ENCODE results near the gene APC.
"Not testable (repeated sequence)": the region's sequence is repeated elsewhere in the genome, so short reads cannot be mapped to it uniquely, and the experiment has no call there.

The APC gene

DNA sequence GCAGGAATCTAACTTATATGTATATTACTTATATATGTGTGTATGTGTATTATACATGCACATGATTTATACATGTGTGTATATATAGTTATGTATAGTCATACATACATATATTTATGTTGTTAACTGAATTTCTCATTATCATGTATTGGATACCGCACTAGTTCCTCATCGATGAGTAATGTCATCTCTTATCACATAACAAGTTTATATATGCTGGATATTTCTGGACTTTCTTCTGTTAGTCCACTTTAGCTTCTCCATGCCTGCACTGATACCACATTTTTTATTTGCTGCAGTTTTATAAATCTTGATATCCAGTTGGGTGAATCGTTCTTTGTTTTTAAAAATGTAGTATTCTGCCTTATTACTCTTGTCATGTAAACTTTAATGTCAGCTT lies 50.2 kb downstream of the APC start:
- no peak for DNase-seq

DNA sequence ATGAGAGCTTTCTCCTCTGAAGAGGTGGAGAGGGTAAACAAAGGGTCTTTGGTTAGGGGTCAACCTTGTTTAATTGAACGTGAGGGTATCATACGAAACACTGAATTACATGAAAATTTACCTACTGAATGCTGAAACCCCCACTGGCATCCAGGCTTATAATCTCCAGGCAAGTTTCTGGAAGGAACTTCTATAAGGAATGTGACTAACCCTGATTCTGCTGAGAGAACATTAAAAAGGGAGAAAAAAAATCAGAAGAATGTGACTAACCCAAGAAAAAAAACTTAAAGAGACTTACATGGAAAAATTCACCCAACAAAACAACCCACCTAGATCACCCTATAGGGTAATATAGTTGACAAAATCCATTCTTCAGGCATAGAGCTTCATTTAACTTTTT lies 55.5 kb downstream of the APC start:
- no peak for DNase-seq

DNA sequence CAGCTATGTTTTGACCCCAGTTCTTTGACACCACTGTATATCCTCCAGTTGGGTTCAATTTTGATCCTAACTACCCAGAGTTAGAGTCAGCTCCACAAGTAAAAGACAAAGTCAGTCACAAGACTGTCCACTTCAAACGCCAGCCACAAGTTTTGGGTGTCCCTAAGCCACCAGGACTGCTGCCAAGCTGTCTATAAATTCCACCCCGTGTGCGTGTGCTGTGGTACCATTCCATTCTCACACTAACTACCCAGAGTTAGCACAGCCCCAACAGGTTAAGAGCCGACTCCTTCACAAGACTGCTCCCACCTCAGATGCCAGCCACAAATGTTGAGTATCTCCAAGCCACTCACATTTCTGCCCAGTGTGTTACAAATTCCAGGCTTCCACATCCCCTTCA lies 56.7 kb downstream of the APC start:
- no peak for DNase-seq

DNA sequence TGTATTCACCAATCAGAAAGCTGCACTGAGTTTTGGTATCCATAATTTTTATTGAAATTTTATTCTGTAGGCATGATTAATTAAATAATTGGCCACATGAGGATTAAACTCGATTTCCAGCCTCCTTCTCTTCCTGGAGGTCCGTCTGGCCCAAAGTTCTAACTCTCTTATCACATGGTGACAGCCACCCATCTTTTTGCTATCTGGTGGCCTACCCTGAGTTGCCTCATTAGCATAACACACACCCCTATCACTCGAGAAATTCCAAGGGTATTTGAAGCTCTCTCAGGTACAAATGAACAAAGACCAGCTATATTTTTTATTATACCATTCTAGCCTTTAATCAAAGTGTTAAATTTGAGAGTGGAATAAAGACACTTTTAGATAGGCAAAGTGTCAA lies 57.7 kb downstream of the APC start:
- DNase-seq: no peak

DNA sequence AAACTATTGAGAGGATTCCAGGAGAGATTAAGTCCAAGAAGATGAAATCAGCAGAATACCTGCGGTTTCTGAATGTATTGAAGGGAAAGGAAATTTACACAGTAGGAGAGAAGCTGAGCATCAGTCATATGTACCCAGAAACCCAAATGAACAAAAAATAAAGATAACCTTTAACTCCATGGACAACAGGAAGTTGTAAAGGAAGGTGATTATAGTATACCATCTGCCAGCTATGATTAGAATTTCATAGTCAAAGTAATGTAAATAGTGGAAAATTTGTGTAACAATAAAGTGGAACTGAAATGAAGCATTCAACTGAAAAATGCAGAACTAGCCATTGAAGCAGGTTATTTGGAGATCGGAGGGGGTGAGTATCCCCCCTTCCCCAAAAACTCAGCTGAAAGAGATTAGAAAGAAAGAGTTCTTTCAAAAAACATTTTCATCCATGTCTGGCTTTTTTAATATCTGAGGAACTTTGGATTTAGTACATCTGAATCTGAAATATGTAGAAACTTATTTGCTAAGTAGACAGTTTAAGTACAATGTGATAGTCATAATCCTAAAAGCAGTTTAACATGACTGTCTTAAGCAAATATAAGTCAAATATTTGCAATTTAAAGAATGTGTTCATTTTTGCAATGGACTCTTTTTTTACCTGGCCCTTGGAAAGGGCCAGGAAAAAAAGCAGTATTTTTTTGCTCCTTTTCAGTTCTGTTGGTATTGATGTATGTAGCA lies 58.4 kb downstream of the APC start:
- no peak for DNase-seq

DNA sequence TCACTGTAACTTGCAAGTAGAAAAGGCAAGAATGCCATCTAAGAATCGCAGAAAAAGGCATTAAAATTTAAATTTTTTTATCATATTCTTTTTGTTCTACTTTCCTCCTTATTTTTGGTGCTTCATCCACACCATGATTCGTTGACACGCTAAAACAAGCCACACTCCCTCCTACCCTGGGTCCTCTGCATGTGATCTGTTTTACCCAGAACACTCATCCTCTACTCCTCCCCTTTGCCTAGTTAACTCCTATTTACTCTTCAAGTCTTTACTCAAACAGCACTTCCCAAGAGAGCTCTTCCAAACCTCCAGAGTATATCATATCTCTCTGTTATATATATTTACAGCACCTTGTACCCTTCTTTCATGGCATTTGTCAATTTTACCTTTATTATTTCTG lies 62.0 kb downstream of the APC start:
- no peak for DNase-seq

DNA sequence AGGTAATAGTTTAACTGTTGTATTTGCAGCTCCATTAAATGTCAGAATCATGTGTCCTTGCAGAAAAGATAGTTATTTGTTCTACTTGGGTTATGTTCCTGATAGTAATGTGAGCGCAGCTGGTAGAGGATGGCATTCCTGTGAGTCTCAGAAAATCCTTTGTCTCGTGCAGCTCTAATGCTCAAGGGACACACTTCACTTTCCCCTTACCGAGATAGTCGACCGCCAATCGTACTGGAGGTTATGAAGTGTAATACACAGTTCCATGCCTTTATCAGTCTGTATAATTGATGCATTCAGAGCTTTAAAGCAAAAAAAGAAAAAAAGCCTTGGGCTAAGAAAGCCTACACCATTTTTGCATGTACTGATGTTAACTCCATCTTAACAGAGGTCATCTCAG lies 63.2 kb downstream of the APC start:
- no peak for DNase-seq

DNA sequence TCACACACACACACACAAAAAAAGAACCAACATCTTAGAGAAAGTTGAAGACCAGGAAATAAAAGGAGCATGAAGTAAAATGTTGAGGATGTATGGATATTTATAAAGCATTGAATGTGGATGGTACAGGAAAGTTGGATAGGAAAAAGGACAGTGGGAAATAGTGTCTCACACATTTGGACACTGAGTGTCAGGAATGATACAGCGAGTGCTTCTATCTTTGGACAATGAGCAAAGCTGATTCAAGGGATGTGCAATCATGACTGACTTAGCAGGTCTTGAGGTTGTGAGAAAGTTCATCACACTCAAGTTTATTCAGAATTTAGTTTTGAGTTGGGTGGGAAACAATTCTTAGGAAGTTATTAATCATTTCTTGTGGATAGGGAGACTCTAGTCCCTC lies 73.3 kb downstream of the APC start:
- no peak for DNase-seq

DNA sequence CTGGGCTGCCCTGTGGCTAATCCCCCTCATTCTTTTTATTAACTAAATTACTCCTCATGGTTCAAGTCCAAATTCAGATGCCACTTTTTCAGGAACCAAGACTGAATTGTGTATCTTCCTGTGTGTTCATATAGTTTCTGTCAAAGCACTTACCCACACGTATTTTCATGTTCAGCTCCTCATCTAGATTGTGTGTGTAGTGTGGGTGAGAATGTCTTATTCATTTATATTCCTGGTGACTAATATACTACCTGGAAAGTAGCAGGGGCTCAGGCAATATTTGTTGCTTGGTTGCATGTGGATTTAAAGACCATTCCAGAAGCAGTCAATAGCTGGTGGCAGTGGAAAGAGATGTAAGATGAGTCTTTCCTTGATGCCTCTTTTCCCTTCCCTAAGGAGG lies 74.9 kb downstream of the APC start:
- DNase-seq: no peak

DNA sequence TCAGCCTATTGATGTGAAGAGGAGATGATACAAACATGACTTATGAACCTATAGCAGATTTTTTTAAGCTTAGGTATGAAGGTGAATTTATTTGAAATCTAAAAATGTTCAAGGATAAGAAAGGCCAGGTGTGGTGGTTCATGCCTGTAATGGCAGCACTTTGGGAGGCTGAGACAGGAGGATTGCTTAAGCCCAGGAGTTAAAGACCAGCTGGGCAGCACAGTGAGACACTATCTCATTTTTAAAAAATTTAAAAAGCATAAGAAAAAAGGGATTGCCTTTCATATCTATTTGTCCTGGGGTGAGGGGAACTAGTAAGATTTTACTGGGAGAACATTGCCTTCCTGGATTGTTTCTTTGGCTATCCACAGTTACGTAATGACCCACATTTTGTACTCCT lies 82.6 kb downstream of the APC start:
- DNase-seq: no peak

DNA sequence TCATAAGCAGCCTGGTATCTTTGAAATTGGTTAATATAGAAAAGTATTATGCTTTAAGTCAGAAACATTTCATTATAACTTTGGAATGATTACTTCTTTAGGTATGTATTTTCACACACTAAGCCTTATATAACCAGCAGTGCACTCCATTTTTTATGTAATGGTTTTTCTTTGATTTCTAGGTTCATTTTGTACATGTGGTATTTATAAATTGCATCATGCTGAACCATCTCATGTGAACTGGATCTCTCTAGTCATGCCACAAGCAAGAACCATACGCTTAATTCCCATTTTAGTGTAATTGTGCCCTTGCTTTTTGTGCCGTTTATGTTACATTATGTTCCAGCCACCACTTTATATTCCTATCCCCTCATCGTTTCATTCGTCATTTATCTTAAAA lies 84.8 kb downstream of the APC start:
- DNase-seq: no peak

DNA sequence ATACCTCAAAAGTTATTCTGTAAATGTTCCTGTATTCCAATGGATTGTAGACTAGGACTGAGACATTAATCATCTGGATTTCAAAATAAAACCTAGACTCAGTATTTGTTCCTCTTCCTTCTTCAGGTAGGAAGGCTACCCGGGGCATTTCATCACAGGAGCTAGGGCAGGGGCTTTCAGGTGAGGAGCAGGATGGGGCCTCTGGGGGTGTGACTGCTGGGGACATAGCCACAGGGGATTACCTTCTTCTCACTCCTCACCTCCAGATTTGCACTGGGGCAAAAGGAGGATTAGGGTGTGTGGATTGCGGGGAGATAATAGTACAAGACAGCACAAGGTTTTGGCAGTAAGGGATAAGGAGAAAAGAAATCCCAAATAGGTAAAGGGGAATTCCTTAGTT lies 85.5 kb downstream of the APC start:
- no peak for DNase-seq

DNA sequence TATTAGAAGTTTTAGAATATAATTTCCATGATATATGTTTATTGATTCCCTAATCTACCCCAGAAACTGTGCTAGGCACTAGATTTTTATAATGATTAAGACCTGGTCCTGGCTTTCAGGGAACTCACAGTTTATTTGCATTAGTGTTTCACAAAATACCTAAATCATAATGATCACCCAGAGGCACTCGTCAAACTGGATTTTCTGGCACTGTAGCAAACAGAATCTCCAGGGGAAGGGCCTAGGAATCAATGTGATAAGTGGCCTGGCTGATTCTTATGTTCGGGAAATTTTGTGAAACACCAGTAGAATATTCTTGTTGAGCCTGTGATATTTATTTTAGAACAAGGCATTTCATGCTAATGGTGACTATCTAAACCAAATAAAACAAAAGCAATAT lies 86.0 kb downstream of the APC start:
- no peak for DNase-seq

DNA sequence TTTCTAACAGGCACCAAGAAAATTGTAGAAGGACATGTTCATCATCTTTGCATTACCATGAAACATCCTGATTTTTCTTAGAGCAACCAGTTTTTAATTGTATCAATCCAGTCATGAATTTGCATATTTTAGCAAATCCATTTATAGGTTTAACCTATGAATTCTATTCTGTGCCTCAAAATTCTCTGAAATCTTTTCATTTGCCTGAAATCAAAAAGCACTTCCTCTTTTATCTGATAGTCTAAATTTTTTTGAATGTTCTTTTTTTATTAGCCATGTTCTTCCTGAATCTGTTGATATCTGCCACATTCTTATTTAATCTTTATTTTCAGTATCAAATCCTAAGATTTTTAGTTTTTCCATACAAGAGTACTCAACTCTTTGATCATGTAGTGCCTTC lies 86.5 kb downstream of the APC start:
- no peak for DNase-seq

DNA sequence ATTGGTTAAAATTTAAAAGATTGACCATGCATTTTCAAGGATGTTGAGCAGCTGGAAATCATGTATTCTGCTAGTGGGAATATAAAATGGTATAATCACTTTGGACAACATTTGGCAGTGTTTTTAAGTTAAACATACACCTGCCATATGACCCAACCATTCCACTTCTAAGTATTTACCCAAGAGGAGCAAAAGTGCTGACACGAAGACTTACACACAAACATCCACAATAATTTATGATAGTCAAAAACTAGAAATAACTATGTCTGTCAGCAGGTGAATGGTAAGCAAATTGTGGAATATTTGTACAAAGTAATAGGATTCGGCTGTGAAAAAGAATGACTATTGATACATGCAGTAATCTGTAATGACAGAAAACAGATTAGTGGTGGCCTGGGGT lies 92.7 kb downstream of the APC start:
- DNase-seq: no peak

DNA sequence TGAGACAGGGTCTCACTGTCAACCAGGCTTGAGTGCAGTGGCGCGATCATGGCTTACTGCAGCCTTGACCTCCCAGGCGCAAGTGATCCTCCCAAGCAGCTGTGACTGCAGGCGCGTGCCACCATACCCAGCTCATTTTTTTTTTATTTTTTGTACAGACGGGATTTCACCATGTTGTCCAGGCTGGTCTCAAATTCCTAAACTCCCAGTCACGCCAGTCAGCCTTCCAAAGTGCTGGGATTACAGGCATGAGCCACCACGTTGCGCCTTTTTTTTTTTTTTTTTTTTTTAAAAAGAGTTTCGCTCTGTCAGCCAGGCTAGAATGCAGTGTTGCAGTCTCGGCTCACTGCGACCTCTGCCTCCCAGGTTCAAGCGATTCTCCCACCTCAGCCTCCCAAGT lies 96.3 kb downstream of the APC start:
- no peak for DNase-seq

DNA sequence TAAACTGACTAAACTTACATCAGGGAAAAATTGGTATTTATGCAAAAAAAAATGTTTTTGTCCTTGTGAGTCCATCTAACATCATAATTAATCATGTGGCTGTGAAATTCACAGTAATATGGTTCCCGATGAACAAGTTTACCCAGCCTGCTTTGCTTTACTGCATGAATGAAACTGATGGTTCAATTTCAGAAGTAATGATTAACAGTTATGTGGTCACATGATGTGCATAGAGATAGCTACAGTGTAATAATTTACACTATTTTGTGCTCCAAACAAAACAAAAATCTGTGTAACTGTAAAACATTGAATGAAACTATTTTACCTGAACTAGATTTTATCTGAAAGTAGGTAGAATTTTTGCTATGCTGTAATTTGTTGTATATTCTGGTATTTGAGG lies 106.8 kb downstream of the APC start:
- no peak for DNase-seq

DNA sequence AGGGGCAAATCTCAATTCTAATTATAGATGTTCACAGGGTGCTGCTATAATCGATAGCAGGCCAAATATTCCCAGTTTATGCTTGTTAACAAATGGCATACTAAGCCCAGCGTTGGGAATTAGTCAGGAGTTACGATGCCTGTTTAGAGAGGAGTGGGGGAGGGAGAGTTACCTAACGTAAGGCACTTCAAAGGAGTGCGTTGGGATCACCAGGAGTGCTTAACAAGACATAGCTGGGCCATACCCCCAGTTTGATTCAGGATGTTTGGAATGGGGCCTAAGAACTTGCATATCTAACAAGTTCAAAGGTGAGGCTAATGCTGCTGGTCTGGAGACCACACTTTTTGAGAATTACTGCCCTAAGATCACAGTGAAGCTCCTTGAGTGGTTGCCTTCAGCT lies 108.9 kb downstream of the APC start:
- DNase-seq: no peak

DNA sequence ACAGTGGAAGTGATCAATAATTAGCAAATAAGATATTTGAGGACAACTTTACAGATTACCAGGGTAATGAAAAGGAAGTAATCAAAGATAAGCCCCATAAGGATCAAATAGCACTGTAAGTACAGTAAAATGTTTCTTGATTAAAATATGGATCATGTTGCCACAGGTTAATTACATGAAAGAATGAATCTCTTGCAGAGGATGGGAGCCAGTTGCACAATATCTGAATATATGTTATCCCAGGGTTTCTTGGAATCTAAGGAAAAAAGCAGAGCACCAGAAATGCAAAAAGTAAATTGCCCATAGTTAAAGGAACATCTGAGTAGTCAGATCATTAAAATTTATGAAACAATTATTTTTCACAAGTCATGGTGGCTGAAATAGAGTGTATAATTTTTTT lies 109.6 kb downstream of the APC start:
- DNase-seq: no peak

DNA sequence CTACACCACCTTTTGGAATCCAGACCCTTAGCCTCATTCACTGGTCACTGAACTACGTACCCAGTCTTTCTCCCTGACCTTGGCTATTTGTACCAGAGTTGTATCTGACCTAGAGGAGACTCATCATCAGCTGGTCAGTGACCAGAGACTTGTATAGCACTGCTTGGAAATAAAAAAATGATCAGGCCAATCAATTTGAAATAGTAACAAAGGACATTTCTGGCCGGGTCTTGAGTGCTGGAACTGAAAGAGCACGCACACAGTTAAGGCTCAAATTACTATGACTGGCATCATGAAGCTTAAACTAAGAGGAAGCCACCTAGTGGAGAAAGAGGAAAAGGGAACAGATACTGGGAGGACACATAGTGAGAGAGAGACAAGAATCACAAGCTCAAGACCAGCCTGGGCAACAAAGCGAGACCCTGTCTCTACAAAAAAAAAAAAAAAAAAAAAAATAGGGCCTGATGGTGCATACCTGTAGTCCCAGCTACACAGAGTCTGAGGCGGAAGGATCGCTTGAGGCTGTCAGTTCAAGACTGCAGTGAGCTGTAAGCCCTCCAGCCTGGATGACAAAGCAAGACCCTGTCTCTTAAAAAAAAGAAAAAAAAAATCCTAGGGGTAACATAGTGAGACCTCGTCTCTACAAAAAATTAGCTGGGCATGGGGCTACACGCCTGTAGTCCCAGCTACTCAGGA lies 110.6 kb downstream of the APC start:
- DNase-seq: no peak

DNA sequence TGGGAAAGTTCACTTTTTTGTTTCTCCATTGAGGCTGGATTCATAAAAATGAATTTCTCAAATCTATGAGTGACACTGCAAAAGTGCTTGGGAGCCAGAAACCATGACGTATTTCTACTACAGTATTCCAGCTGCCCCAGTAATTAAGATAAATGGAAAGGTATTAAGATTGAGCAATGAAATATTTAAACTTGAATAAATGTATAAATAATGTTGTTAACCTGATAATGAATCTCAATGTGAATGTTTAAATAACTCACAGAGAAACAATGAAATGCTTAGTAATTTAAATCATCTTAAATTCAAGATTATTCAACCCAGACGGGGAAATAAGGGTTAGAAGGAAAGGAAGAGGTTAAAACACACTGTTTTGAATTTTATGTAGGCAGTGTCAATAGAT lies 112.2 kb downstream of the APC start:
- DNase-seq: no peak

DNA sequence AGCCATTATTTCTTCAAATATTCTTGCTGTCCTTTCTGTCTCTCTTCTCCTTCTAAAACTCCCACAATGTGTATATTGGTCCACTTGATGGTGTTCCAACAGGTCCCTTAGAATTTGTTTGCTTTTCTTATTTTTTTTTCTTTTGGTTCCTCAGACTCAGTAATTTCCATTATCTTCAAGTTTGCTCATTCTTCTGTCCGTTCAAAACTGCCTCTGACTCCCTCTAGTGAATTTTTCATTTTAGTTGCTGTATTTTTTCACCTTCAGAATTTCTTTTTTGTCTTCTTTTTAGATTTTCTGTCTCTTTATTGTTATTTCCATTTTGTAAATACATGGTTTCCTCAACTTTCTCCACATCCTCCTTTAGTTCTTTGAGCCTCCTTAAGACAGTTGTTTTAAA lies 117.0 kb downstream of the APC start:
- no peak for DNase-seq

DNA sequence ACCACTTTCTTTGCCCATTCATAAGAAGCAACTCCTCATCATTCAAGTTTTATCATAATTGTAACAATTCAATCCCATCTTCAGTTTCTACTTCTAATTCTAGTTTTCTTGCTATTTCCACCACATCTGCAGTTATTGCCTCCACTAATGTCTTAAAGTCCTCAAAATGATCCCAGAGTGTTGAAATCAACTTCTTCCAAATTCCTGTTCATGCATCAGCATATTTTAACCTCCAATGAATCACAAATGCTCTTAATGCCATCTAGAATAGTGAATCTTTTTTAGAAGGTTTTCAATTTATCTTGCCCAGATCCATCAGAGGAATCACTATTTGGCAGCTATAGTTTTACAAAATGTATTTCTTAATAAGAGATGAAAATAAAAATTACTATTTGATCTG lies 120.2 kb downstream of the APC start:
- no peak for DNase-seq

DNA sequence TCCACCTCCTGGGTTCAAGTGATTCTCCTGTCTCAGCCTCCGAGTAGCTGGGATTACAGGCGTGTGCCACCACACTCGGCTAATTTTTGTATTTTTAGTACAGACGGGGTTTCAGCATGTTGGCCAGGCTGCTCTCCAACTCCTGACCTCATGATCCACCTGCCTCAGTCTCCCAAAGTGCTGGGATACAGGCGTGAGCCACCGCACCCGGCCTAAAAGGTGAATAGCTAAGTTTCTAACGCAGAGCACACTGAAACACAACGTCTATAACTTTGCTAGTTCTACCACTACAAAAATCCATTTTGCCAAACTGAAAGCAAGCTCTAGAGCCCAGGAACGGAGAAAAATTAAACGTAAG lies 122.9 kb downstream of the APC start:
- not testable (repeated sequence) for DNase-seq

DNA sequence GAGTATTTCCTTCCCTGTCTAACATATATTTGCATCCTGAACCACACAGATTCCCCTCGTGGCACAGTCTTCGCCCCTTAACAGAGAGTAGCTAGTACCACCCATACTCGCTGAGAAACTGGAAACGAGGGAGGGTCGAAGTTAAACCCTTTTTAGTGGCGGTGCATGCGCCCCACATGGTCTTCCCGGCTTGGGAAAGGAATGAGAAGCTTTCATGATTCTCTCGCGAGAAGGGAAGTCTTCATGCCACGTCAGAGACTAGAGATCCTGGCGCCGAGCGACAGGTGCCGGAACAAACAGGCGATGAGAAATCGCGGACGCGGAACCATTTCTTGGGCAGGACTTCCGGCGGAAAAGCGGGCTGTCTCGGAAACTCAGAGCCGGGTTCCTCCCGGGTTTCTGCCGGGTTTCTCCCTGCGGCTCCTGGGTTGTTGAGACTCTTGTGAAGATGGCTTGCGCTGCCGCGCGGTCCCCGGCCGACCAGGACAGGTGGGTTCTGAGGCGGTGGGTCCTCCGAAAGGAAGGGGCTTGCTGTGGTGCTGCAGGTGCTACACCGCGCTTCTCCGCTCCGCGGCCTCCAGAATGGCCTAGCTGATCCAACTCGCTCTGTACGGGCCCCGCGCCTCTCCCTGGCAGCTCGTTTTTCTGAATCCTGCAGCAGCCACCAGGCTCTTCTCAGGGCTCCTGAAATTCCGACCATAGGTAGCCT lies 123.4 kb downstream of the APC start, which contains the start of gene SRP19:
Gene SRP19, plus strand, starts transcription at position 359 of the 709 bp plus-strand sequence. Its CDS starts 90 bp downstream, at position 449.
- DNase-seq: no peak
